HG02571 (cell line): Measurements from ENCODE around the gene PYY.
"Not testable (repeated sequence)": the region's sequence is repeated elsewhere in the genome, so short reads cannot be mapped to it uniquely, and the experiment has no call there.

ENCODE experiments used
- ATAC-seq: cut with Tn5 transposase; IDR thresholded peaks from one replicate; pipeline ENCODE4 v1.9.1; 2021; ENCODE audit warnings: mild to moderate bottlenecking, moderate library complexity; ENCODE audit not compliant: unreplicated experiment

Gene PYY

DNA sequence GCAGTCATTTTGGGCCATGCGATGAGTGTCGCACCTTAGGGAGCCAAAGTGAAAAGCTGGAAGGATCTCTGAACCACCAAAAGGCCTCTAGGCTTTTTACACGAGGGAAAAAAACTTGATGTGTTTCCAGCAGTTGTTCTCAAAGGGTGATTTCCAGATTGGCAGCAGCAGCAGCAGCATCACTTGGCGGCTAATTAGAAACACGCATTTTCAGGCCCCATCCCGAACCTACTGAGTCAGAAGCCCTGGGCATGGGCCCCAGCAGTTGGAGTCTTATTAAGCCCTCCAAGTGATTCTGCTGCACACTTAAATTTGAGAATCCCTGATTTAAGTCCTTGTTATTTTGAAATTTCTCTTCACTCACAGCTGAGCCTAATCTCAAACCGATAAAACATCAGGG lies 25.3 kb upstream of the PYY start:
- ATAC-seq: no peak

DNA sequence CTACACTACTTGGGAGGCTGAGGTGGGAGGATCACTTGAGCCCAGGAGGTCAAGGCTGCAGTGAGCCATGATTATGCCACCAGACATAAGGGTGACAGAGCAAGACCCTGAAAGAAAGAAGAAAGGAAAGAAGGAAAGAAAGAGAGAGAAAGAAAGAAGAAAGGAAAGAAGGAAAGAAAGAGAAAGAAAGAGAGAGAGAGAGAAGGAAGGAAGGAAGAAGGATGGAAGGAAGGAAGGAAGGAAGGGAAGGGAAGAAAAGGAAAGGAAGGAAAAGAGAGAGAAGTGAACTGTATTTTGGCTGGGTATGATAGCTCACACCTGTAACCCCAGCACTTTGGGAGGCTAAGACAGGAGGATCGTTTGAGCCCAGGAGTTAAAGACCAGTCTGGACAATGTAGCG lies 24.3 kb upstream of the PYY start:
- no peak for ATAC-seq

DNA sequence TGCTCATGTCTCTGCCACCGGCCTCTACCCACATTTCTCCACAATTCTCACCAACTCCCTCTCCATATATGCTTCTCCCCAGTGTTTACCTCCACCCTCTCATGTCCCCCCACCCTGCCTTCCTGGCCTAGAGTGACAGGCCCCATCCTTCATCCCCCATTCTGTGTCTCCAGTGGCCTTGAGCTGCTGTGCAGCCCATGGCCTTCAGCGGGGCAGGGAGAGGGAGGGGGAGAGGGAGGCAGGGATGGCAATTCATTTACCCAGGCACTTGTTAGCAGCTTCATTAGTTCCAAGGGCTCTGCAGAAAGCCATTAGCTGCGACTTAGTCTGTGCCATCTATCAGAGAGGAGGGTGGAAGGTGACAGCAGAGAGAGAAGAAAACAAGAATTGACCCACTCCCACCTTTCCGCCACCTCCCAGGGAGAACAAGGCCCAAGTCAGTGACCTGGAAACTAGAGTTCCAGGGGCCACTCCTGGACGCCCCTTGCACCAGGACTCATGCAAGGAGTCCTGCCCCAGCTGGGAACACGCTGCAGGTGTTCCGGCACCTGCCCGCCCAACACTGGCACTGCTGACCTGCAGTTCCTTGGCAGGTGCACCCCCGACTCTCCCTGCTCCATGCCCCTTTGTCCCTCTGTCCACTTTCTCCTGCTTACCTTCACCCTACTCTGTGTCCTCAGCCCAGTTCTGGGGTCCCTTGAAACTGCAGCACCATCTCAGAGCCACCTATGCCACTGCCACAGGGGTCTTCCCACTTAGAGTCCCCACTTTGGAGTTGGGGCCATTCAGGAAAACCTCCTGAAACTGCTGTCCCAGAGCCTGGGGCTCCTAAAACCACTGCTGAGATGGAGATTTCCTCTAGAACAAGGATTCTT lies 23.5 kb upstream of the PYY start:
- no peak for ATAC-seq

DNA sequence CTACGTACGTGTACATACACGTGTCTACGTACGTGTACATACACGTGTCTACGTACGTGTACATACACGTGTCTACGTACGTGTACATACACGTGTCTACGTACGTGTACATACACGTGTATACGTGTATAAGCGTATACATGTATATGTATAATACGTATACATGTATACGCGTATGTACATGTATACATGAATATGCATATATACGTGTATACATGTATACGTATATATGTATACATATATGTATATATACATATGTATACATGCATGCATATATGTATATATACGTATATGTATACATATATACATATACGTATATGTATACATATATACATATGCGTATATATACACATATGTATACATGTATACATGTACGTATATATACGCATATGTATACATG lies 22.2 kb upstream of the PYY start:
- ATAC-seq: no peak

DNA sequence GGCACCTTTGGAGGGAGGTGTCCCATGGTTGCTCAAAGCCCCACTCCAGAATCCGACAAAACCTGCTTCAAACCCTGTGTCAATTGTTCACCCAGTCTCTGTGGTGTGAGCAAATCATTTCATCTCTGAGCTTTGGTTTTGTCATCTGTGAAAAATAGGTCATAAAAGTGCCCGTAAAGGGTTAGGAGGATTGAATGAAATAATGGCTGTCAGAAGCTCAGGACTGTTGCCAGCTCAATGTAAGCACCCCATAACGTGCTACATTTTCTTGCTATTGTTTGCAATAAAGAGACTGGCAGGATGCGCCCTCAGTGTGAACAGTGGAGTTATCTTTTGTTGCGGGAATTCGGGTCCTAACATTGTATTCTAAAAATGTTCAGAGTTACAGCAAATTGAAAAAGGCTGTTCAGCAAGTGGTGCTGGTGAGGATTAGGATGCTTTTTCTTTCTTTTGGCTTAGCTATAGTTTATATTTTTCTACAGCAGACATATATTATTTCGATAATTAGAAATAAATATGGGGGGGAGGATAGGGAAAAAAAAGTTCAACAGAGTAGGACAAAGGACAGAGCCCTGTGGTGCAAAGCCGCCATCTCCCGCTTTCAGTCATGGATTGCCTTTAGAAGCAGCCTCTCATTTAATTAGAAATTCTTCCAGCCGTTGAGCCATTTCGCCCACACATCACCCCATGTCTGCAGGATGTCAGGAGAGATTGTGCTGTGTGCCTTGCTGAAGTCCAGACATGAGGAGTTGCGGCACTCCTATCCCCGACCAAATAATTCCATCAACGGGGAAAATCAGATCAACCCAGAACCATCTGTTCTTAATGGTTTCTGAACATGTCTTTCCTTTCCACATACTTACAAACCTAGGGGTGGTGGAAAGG lies 20.9 kb upstream of the PYY start:
- no peak for ATAC-seq

DNA sequence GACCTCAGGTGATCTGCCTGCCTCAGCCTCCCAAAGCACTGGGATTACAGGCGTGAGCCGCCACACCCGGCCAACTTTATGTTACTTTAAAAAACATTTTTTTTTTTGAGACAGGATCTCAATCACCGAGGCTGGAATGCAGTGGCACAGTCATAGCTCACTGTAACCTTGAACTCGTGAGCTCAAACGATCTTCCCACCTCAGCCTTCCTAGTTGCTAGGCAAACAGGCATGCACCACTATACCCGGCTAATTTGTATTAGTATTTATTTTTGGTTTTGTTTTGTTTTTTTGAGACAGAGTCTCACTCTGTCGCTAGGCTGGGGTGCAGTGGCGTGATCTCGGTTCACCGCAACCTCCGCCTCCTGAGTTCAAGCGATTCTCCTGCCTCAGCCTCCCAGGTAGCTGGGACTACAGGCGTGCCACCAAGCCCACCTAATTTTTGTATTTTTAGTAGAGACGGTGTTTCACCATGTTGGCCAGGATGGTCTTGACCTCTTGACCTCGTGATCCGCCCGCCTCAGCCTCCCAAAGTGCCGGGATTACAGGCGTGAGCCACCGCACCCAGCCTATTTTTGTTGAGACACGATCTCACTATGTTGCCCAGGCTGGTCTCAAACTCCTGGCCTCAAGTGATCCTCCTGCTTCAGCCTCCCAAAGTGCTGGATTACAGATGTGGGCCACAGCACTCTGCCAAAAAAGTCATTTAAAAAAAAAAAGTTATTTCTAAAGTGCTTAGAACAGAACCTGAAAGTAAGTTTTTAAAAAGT lies 18.9 kb upstream of the PYY start:
- not testable (repeated sequence) for ATAC-seq

DNA sequence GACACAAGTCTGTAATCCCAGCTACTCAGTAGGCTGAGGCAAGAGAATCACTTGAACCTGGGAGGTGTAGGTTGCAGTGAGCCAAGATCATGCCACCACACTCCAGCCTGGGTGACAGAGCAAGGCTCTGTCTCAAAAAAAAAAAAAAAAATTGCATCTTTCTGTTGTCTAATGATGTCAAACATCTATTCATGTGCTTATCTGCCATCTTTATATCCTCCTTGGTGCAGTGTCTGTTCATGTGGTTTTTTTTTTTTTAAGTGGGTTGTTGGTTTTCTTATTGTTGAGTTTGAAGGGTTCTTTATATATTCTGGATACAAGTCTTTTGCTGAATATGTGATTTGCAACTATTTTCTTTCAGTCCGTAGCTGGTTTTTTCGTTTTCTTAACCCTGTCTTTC lies 17.7 kb upstream of the PYY start:
- not testable (repeated sequence) for ATAC-seq

DNA sequence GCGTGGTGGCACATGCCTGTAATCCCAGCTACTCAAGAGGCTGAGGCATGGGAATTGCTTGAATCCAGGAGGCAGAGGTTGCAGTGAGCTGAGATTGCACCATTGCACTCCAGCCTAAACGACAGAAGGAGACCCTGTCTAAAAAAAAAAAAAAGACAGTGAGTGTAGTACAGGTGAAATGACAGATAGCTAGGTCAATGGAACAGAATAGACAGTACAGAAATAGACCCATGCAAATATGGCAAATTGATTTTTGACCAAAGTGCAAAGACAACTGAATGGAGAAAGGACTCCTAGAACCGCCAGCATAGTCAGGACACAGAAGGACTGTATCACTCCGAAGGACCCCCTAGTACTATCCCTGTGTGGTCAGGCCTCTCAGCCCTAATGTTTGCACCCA lies 16.6 kb upstream of the PYY start:
- ATAC-seq: no peak

DNA sequence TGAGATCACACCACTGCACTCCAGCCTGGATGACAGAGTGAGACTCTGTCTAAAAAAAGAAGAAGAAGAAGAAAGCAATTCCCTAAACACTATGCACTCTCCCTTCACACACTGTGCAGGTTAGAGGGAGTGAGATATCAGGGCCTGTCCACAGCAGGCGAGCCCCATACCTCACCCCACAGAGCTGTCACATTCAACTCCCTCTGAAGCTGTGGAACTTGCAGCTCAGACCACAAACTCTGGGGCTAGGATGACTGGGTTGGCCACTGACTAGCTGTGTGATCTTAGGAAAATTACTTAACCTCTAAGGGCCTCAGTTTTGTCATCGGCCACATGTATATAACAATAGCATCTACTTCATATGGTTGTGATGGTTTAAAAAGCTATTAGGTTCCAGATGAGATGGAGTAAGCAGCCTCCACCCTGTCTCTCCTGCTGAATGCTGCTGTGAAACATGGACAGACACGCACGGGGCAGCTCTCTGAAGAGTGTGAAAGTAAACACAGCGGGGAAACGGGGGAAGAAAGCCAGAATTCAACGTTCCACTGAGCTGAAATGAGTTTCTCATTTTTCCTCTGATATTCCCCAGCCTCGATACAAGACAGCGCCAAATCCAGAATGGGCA lies 13.6 kb upstream of the PYY start:
- no peak for ATAC-seq

DNA sequence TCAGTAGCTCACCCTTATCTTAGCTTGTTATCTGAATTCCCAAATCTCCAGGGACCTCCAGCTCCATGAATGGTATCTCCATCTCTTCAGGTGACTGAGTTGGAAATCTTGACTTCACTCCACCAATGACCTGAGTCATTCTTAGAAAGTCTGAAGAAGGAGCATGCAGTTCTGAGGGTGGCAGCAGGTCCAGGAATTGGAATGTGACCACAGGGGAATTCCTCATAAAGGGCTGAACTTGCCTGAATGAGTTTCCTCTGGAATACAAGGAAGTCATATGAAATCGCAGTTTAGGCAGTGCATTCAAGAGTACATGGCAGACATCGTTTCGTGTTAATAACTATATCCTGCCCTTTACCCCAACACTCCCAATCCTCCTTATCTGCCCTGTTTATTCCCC lies 12.5 kb upstream of the PYY start:
- no peak for ATAC-seq

DNA sequence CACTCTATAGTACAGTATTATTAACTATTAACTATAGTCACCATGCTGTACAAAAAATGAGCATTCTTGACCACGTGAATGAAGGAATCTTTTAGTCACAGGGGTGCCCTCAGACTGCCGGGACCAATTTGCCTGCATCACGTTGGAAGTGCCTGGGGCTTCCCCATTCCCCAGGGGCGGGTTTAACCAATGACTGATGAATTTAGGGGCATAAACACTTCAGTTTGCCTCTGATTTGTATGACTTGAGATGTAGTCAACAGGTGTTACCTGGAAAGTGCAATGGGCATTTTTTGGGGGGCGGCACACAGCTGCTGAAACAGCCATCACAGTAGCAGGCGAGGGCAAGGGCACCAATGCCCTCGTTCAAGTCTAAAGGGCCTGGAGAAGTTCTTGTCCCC lies 8.7 kb upstream of the PYY start:
- no peak for ATAC-seq

DNA sequence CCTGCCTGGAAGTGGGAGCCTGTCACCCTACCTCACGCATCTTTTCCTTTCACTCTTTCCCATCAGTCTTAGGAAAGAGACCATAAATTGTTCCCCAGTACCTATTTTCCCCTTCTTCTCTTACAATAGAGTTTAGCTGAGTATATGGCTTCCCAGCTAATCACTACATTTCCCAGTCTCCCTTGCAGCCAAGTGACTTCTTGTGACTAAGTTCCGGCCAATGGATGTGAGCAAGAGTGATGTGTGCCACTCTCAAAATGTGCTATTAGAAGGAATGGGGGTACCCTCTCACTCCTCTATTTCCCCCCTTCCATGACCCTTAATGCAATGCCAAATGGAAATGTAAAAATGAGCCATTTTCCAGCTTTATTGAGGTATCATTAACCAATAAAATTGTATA lies 8.2 kb upstream of the PYY start:
- ATAC-seq: no peak

DNA sequence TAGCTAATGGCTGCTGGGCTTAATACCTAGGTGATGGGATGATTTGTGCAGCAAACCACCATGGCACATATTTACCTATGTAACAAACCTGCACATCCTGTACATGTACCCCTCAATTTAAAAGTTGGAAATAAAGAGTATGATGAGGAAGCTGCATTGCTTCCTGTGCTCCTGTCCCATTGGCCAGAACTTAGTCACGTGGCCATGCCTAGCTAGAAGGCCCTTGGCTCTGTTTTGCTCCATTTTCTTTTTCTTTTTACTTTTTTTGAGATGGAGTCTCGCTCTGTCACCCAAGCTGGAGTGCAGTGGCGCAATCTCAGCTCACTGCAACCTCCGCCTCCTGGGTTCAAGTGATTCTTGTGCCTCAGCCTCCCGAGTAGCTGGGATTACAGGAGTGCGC lies 7.6 kb upstream of the PYY start:
- ATAC-seq: not testable (repeated sequence)

DNA sequence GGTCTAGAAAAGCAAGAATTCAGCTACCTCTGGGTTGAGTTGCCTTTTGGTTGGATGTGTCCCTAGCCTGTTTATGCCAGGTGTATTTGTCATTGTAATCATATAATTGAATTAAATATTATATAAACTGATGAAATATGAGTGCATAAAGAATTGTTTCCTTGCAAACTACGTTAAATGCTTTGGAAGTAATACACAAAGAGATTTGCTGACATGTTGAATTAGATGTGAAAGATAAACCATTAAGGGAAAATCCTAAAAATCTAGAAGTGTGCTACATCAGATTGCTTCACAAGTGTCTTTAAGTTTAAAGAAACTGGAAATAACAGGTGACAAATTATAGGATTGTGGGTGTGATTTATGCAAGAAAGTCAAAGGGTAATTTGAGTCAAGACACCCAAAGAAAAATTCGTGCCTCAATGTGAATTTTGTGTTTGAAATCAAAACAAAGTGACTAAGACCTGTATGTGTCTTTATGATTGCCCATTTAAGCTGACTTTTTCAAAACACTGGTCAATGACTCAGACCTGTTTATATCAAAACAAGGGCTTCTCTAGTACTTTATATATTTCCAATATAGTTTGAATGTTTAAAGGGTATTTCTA lies 5.1 kb upstream of the PYY start:
- ATAC-seq: no peak

DNA sequence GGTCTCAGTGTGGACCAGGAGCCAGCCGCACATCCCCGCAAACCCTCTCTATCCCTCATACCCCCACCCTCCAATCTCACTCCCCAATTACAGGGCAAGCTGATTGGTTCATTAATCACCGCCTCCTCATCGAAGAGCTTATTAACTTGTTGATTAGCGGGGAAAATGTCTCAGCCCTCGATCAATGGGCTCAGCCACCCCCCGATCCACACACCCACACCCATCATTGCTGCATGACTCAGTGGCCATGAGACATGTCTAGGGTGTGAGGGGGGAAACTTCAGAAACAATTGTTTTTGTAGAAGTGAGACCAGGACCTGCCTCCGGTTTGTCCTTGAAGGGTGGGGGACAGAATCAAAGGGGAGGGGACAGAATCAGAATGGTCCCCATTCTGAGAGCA lies 2.5 kb upstream of the PYY start:
- no peak for ATAC-seq

DNA sequence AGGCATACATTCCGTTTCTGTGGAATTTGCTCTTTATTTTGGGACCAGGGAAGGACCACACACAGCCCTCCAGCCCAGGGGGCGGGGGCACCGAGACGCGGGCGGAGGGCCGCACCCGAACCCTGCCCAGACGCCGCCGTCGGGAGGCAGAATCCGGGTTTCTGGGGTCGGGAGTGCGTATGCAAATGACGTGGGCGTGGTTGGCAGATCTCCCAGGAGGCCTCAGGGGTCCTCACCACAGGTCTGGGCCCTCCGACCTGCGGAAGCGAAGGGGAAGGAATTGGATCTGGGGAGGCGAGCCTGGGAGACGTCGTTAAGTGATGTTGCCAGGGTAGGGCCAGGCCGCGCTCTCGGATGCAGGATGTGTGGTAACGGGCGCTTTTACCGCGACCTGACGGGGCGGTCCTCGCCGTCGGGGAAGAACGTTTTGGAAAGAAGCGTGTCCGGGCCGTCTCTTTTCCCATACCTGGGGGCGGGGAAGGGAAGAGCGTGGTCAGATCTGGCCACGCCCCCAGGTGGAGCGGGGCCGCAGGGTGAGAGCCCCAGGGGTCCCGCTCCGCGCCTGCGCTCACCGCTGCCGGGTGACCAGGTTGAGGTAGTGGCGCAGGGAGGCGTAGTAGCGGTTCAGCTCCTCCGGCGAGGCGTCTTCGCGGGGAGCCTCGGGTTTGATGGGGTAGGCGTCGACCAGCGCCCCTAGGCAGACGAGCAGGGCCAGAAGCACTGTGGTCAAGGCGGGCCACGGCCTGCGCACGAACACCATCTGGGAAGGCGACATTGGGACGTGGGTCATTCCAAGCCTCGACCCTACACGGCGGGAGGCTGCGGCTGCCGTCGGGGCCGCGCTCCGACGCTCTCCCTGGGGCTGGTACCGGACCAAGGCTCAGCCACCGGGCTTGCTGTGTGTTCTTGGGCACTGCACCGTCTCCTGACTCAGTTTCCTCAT lies 745 bp downstream of the PYY start:
- ATAC-seq: no peak

DNA sequence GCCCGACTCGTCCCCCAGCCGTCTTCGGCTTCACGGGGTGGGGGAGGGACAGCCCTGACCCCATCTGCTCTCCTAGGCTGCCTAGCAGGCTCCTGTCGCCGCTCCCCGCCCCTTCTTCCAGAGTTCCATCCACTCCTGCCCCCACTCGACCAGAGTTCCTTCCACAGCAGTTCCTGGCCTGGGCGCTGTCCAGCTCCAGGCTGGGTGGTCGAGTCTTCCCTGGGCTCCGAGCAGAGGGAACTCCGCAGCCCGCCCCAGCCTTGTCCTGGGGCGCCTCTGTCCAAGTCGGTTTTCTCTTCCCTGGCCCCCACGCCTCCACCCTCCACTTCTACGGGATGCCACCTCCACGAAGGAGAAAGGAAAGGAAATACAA lies 1.4 kb downstream of the PYY start:
- no peak for ATAC-seq

DNA sequence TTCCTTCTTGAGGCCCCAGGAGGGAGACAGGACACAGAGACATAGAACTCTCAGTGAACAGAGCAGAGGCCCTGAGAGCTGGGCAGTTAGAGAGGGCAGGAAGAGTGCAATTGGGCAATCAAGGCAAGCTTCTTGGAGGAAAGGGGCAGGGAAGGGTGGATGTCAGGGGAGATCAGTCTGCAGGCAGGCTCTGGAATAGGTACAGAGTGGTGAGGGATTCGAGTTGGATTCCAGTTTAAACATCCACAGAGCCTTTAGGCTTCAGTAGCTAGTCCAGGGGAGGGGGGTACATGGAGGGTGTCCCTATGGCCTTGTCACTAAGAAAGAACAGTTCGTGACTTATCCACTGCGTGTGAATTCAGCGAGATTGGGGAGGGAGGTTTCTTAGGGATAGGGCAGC lies 2.0 kb downstream of the PYY start:
- ATAC-seq: no peak

DNA sequence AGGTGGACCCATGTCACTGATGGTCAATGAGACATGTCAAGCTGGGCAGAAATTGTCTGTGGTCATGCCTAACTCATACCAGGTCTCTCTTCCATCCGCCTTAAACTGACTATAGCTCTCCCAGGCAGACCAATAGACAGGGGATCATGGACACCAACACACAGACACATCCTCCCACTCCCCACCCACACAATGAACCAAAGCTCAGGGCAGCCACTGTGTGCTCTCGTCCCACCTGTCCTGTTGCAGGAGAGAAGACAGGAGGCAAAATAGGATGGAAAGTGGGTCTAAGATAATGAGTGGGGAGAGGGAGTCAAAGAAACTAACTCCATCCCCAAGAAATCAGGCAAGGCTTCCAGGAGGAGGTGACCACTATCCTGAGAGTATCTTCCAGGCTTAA lies 3.2 kb downstream of the PYY start:
- no peak for ATAC-seq
